GM23248 (cell line): ENCODE measurements around the gene NAA11.

Experiments used
- EZH2 ChIP-seq: fragments of 200-600 bp; sonication (generic); IDR thresholded peaks from 2 replicates; pipeline ENCODE4 v1.6.1; 2018; ENCODE audit warnings: antibody characterized with exemption, mild to moderate bottlenecking; ENCODE audit not compliant: insufficient read depth, poor library complexity, severe bottlenecking
- EZH2phosphoT487 ChIP-seq: fragments of 200-600 bp; sonication (generic); IDR thresholded peaks from 2 replicates; pipeline ENCODE4 v1.6.1; 2018; ENCODE audit warnings: antibody characterized with exemption, moderate library complexity, mild to moderate bottlenecking, low read depth; ENCODE audit not compliant: insufficient read depth

DNA sequence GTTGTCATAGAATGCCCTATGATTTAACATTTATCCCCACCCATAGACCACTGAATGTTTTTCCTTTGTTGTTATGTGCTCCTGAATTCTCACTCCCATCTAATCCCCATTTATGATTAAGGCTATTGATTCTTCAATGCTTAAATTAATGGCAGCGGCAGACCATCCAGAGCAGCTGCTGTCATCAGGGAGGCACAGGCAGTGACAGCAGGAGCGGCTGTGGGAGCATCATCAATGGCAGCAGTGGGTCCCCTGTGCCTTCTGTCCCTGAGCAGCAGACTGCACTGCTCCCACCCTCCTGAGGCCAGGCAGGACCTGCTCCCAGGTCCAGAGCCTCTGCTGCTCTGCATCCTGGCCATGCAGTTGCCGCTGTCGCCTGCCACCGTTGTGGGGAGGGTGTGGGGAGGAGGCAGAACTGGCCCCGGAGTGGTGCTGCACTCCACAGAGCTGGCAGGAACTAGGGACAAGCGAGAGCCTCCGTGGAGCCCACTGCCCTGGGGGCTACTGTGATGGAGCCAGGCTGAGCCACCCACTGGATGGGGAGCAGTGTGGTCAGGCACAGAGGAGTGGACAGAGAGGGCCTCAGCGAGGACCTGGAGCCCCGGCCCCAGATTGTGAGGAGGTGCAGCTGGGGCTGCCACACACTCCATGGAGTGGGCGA lies 29.0 kb downstream of the NAA11 start:
- TF ChIP-seq EZH2, result no peak
- no peak for TF ChIP-seq EZH2phosphoT487
